HepG2 (cell line): Measurements from ENCODE around the gene ADCY5.

Source experiments
- ESRRA ChIP-seq: sonication (generic); formaldehyde crosslinking; IDR thresholded peaks from 2 replicates; pipeline ENCODE4 v1.5.1; 2020; ENCODE audit warnings: mild to moderate bottlenecking, low read depth, missing genetic modification reagents
- EZH2 ChIP-seq: conservative IDR thresholded peaks from 2 replicates; pipeline ENCODE4 v1.6.1; 2012; ENCODE audit warnings: mild to moderate bottlenecking, low read depth, low read length, moderate library complexity
- FOXA1 ChIP-seq, 2 experiments: fragments of 450-650 bp in 1 of 2; sonication (generic) in 1 of 2; formaldehyde crosslinking in 1 of 2; IDR thresholded peaks; 2 replicates each; pipeline versions ENCODE4 v1.4.0 to v1.6.1; 2016 to 2020; ENCODE audit warnings: missing genetic modification reagents in 1 of 2
- GZF1 ChIP-seq: sonication (generic); formaldehyde crosslinking; IDR thresholded peaks from 2 replicates; pipeline ENCODE4 v1.5.1; 2020; ENCODE audit warnings: mild to moderate bottlenecking, missing genetic modification reagents
- KLF9 ChIP-seq: IDR thresholded peaks from 2 replicates; pipeline ENCODE4 v1.6.1; 2016; ENCODE audit warnings: low read depth
- PHF8 ChIP-seq: sonication (generic); formaldehyde crosslinking; IDR thresholded peaks from 2 replicates; pipeline ENCODE4 v1.5.0; 2020; ENCODE audit warnings: missing genetic modification reagents
- RELA ChIP-seq: sonication (generic); formaldehyde crosslinking; IDR thresholded peaks from 2 replicates; pipeline ENCODE4 v1.4.0; 2020; ENCODE audit warnings: missing genetic modification reagents
- TBP ChIP-seq: sonication (generic); formaldehyde crosslinking; IDR thresholded peaks from 2 replicates; pipeline ENCODE4 v1.5.0; 2020; ENCODE audit warnings: missing genetic modification reagents
- ZNF296 ChIP-seq: sonication (generic); formaldehyde crosslinking; conservative IDR thresholded peaks from 2 replicates; pipeline ENCODE4 v1.5.0; 2020; ENCODE audit warnings: mild to moderate bottlenecking, missing genetic modification reagents
- TF ChIP-seq, protein P1 (sequence below): sonication (generic); formaldehyde crosslinking; conservative IDR thresholded peaks from 2 replicates; pipeline ENCODE4 v1.4.0; 2020; ENCODE audit warnings: missing genetic modification reagents
- TF ChIP-seq, protein P2 (sequence below): sonication (generic); formaldehyde crosslinking; IDR thresholded peaks from 2 replicates; pipeline ENCODE4 v1.5.1; 2020; ENCODE audit warnings: missing genetic modification reagents, mild to moderate bottlenecking, borderline replicate concordance
- TF ChIP-seq, protein P3 (sequence below): sonication (generic); formaldehyde crosslinking; IDR thresholded peaks from 2 replicates; pipeline ENCODE4 v1.5.0; 2020; ENCODE audit warnings: mild to moderate bottlenecking, missing genetic modification reagents, moderate library complexity
- TF ChIP-seq, protein P4 (sequence below): sonication (generic); formaldehyde crosslinking; IDR thresholded peaks from 2 replicates; pipeline ENCODE4 v1.9.0; 2021; ENCODE audit warnings: missing genetic modification reagents, borderline replicate concordance
- TF ChIP-seq, protein P5 (sequence below): sonication (generic); formaldehyde crosslinking; IDR thresholded peaks from 2 replicates; pipeline ENCODE4 v1.5.1; 2020; ENCODE audit warnings: missing genetic modification reagents, mild to moderate bottlenecking, borderline replicate concordance

DNA sequence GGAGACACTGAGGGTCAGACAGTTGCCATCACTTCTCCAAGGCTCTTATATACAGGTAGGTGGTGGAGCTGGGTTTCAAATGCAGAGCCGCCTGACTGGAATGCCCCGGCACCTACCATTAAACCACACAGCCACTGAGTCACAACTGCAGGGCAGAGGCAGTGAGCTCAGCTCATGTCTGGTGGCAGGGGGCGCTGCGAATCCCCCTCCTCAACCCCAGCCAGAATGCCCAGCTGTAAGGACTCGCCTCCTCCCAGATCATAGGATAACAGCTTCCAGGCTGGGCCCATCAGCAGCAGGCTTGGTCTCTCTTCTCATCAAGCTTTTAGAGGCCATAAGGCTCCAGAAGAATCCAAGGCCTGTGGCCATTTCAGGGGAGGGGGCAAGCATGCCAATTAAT is 26.4 kb downstream of the ADCY5 start:
- TF ChIP-seq EZH2 (no peak), ESRRA (CRISPR knock-in tag) (no peak), ZNF296 (CRISPR knock-in tag) (no peak), PHF8 (CRISPR knock-in tag) (no peak), KLF9 (CRISPR knock-in tag) (no peak), GZF1 (CRISPR knock-in tag) (no peak), RELA (CRISPR knock-in tag) (no peak), TBP (CRISPR knock-in tag) (no peak), FOXA1 (IDR thresholded peaks at IDR 0.05) (no peak), FOXA1 (CRISPR knock-in tag; IDR thresholded peaks at IDR 0.05) (no peak)
- TF ChIP-seq, protein P1, sequence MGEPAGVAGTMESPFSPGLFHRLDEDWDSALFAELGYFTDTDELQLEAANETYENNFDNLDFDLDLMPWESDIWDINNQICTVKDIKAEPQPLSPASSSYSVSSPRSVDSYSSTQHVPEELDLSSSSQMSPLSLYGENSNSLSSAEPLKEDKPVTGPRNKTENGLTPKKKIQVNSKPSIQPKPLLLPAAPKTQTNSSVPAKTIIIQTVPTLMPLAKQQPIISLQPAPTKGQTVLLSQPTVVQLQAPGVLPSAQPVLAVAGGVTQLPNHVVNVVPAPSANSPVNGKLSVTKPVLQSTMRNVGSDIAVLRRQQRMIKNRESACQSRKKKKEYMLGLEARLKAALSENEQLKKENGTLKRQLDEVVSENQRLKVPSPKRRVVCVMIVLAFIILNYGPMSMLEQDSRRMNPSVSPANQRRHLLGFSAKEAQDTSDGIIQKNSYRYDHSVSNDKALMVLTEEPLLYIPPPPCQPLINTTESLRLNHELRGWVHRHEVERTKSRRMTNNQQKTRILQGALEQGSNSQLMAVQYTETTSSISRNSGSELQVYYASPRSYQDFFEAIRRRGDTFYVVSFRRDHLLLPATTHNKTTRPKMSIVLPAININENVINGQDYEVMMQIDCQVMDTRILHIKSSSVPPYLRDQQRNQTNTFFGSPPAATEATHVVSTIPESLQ: no peak
- TF ChIP-seq, protein P2, sequence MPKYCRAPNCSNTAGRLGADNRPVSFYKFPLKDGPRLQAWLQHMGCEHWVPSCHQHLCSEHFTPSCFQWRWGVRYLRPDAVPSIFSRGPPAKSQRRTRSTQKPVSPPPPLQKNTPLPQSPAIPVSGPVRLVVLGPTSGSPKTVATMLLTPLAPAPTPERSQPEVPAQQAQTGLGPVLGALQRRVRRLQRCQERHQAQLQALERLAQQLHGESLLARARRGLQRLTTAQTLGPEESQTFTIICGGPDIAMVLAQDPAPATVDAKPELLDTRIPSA: no peak
- TF ChIP-seq, protein P3, sequence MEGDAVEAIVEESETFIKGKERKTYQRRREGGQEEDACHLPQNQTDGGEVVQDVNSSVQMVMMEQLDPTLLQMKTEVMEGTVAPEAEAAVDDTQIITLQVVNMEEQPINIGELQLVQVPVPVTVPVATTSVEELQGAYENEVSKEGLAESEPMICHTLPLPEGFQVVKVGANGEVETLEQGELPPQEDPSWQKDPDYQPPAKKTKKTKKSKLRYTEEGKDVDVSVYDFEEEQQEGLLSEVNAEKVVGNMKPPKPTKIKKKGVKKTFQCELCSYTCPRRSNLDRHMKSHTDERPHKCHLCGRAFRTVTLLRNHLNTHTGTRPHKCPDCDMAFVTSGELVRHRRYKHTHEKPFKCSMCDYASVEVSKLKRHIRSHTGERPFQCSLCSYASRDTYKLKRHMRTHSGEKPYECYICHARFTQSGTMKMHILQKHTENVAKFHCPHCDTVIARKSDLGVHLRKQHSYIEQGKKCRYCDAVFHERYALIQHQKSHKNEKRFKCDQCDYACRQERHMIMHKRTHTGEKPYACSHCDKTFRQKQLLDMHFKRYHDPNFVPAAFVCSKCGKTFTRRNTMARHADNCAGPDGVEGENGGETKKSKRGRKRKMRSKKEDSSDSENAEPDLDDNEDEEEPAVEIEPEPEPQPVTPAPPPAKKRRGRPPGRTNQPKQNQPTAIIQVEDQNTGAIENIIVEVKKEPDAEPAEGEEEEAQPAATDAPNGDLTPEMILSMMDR (CRISPR knock-in tag): no peak
- TF ChIP-seq, protein P4, sequence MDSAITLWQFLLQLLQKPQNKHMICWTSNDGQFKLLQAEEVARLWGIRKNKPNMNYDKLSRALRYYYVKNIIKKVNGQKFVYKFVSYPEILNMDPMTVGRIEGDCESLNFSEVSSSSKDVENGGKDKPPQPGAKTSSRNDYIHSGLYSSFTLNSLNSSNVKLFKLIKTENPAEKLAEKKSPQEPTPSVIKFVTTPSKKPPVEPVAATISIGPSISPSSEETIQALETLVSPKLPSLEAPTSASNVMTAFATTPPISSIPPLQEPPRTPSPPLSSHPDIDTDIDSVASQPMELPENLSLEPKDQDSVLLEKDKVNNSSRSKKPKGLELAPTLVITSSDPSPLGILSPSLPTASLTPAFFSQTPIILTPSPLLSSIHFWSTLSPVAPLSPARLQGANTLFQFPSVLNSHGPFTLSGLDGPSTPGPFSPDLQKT (CRISPR knock-in tag): no peak
- TF ChIP-seq, protein P5, sequence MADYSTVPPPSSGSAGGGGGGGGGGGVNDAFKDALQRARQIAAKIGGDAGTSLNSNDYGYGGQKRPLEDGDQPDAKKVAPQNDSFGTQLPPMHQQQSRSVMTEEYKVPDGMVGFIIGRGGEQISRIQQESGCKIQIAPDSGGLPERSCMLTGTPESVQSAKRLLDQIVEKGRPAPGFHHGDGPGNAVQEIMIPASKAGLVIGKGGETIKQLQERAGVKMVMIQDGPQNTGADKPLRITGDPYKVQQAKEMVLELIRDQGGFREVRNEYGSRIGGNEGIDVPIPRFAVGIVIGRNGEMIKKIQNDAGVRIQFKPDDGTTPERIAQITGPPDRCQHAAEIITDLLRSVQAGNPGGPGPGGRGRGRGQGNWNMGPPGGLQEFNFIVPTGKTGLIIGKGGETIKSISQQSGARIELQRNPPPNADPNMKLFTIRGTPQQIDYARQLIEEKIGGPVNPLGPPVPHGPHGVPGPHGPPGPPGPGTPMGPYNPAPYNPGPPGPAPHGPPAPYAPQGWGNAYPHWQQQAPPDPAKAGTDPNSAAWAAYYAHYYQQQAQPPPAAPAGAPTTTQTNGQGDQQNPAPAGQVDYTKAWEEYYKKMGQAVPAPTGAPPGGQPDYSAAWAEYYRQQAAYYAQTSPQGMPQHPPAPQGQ (CRISPR knock-in tag): no peak
